A673 (cell line): ENCODE measurements around the gene CPLX4. TPM values are rescaled to one million over a fixed set of nuclear protein-coding genes. Genes with fewer than 3 reads are reported as not detected.

Experiments used
- BruUV-seq: library from RNA; stranded (reverse); fragments of 400-500 nt; replicated peaks from 2 replicates; lab custom pipeline; 2021; lab: Mats Ljungman, UMichigan
- CTCF ChIA-PET: fragments of 300-600 bp; sonication (Branson Sonifier 250); formaldehyde crosslinking; loops from one replicate; lab custom pipeline; 2022; ENCODE audit warnings: antibody characterized with exemption; lab: Charles Lee
- POLR2A ChIA-PET: fragments of 300-600 bp; sonication (Branson Sonifier 250); formaldehyde crosslinking; loops from one replicate; lab custom pipeline; 2022; ENCODE audit warnings: antibody characterized with exemption; ENCODE audit not compliant: low non-redundant PET; lab: Charles Lee
- DNase-seq: peaks from one replicate; pipeline ENCODE4 v3.0.0-alpha.2; 2015; ENCODE audit warnings: low spot score
- H3K27ac ChIP-seq: fragments of 200-600 bp; sonication (generic); 2 replicates; pipeline ENCODE4 v1.5.1; 2016; ENCODE audit warnings: mixed run types, low read depth, mild to moderate bottlenecking, mixed read lengths, antibody characterized with exemption, low read length; ENCODE audit not compliant: poor library complexity, severe bottlenecking
- H3K27me3 ChIP-seq: fragments of 200-600 bp; sonication (generic); replicated peaks from 2 replicates; pipeline ENCODE4 v1.6.1; 2017; ENCODE audit warnings: mixed run types, low read depth, mild to moderate bottlenecking, mixed read lengths, antibody characterized with exemption, low read length; ENCODE audit not compliant: insufficient read depth, poor library complexity
- H3K36me3 ChIP-seq: fragments of 200-600 bp; sonication (generic); 2 replicates; pipeline ENCODE4 v1.6.1; 2016; ENCODE audit warnings: mixed run types, mild to moderate bottlenecking, mixed read lengths, antibody characterized with exemption, low read length; ENCODE audit not compliant: insufficient read depth, poor library complexity, severe bottlenecking
- H3K4me1 ChIP-seq: fragments of 200-600 bp; sonication (generic); 2 replicates; pipeline ENCODE4 v1.6.1; 2017; ENCODE audit warnings: mixed run types, mild to moderate bottlenecking, mixed read lengths, antibody characterized with exemption, low read length; ENCODE audit not compliant: insufficient read depth, poor library complexity, severe bottlenecking
- H3K4me3 ChIP-seq: fragments of 200-600 bp; sonication (generic); 2 replicates; pipeline ENCODE4 v1.5.1; 2016; ENCODE audit warnings: low read depth, mixed run types, mild to moderate bottlenecking, mixed read lengths, low read length; ENCODE audit not compliant: poor library complexity, severe bottlenecking
- H3K9me3 ChIP-seq: fragments of 200-600 bp; sonication (generic); 2 replicates; pipeline ENCODE4 v1.6.1; 2016; ENCODE audit warnings: mixed run types, low read depth, mild to moderate bottlenecking, mixed read lengths, antibody characterized with exemption, low read length; ENCODE audit not compliant: poor library complexity, severe bottlenecking
- EZH2 ChIP-seq: fragments of 200-600 bp; sonication (generic); IDR thresholded peaks from 2 replicates; pipeline ENCODE4 v1.6.1; 2017; ENCODE audit warnings: borderline replicate concordance, low read depth, mild to moderate bottlenecking, mixed read lengths, antibody characterized with exemption, low read length; ENCODE audit not compliant: poor library complexity, severe bottlenecking
- intact Hi-C: fragments of 100-400 bp; cut with micrococcal nuclease; formaldehyde crosslinking; loops from one replicate; pipeline ENCODE4 v1.10.0; 2022; ENCODE audit not compliant: unreplicated experiment
- total RNA-seq: library from RNA; stranded (reverse); gene quantifications from 2 replicates; pipeline ENCODE4 v1.2.3, GENCODE V29; 2021
- TF ChIP-seq, protein P1 (sequence below): fragments of 300-800, 200-600 bp; sonication (generic); conservative IDR thresholded peaks from 2 replicates; pipeline ENCODE4 v1.5.1; 2017; ENCODE audit warnings: low read depth, mild to moderate bottlenecking, antibody characterized with exemption, low read length, moderate library complexity, mixed read lengths

The CPLX4 gene
- total RNA-seq, 1 experiment from 2014 or later, result not detected

DNA sequence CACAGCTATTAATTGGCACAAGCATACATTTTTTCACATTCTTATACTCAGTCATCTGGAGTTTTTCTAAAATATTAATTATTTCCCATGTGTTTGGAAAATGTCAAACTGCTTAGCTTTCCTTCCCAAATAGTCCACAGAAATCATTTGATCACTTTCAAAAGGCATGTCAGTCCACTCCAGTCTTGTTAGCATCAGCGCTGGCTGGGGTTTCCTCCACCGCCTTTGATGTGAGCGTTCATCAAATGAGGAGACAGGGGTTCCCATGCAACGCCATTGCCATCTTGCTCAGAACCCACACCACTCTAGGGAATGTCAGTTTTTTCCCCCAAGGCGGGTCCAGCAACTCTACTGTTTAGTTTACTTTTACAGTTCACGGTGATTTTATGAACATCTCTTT is 32.1 kb downstream of the CPLX4 start:
- H3K9me3 ChIP-seq, result no peaks in the 10 kb centered on the region
- DNase-seq, result no peak
- H3K4me1 ChIP-seq, result no peaks in the 10 kb centered on the region
- TF ChIP-seq, protein P1, sequence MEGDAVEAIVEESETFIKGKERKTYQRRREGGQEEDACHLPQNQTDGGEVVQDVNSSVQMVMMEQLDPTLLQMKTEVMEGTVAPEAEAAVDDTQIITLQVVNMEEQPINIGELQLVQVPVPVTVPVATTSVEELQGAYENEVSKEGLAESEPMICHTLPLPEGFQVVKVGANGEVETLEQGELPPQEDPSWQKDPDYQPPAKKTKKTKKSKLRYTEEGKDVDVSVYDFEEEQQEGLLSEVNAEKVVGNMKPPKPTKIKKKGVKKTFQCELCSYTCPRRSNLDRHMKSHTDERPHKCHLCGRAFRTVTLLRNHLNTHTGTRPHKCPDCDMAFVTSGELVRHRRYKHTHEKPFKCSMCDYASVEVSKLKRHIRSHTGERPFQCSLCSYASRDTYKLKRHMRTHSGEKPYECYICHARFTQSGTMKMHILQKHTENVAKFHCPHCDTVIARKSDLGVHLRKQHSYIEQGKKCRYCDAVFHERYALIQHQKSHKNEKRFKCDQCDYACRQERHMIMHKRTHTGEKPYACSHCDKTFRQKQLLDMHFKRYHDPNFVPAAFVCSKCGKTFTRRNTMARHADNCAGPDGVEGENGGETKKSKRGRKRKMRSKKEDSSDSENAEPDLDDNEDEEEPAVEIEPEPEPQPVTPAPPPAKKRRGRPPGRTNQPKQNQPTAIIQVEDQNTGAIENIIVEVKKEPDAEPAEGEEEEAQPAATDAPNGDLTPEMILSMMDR, result no peak
- TF ChIP-seq EZH2, result no peak
- intact Hi-C loops, result no loop called here
- no peak overlapping the region for H3K4me3 ChIP-seq
- POLR2A ChIA-PET, result no interaction called here
- no peaks in the 10 kb centered on the region for H3K36me3 ChIP-seq
- no peak overlapping the region for H3K27ac ChIP-seq
- no TSS peak for BruUV-seq
- H3K27me3 ChIP-seq, result peaks cover 22% of the 10 kb centered on the region
- CTCF ChIA-PET, result no interaction called here

DNA sequence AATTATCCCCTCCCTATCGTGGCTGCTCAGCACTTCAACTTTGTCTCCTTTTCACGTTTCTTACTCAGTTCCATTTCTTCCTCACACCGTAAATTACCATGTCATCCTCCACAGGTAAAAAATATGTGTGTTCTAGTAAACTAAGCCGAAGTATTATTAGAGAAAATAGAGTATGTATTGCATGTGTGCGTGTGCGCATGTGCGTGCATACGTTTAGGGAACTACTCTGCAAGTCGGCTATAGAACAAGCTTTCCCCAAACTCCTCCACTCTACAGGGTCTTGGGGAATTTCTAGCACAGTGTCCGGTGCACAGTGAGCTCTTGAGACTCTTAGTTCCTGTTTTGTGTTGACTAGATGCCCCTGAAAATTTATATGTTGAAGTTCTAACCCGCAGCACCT is 36.1 kb downstream of the CPLX4 start:
- Histone ChIP-seq H3K4me3 (no peak overlapping the region), H3K36me3 (no peaks in the 10 kb centered on the region), H3K9me3 (no peaks in the 10 kb centered on the region), H3K27ac (no peak overlapping the region), H3K27me3 (peaks cover 22% of the 10 kb centered on the region), H3K4me1 (no peaks in the 10 kb centered on the region)
- DNase-seq, result no peak
- intact Hi-C loops, result no loop called here
- no TSS peak for BruUV-seq
- POLR2A ChIA-PET, result no interaction called here
- TF ChIP-seq, protein P1, result no peak
- no peak for TF ChIP-seq EZH2
- CTCF ChIA-PET, result no interaction called here

DNA sequence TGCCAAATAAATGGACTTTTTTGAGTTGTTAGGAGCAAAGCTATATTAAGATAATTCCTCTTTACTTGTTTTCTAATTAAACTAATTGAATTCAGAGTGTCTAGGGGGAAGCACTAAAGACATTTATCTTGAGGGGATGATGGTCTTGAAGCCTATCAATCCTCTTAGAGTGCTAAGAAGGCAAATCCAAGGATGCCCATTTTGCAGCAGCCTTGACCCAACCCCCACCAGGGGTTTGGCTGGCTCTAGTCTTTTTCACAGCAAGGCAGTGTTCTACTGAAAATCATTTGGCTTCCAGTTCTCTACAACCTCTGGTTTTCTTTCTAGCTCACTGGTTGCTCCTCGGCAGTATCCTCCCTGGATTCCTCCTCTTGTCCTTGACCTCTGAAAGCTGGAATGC is 38.7 kb downstream of the CPLX4 start:
- Histone ChIP-seq H3K36me3 (no peaks in the 10 kb centered on the region), H3K4me1 (no peaks in the 10 kb centered on the region), H3K27me3 (peaks cover 15% of the 10 kb centered on the region), H3K4me3 (no peak overlapping the region), H3K27ac (no peak overlapping the region), H3K9me3 (no peaks in the 10 kb centered on the region)
- POLR2A ChIA-PET, result no interaction called here
- TF ChIP-seq EZH2, result no peak
- TF ChIP-seq, protein P1, result no peak
- no peak for DNase-seq
- intact Hi-C loops, result no loop called here
- CTCF ChIA-PET, result no interaction called here
- no TSS peak for BruUV-seq
